WTC11 (cell line): ENCODE measurements around the gene OTULIN. TPM values are rescaled to one million over a fixed set of nuclear protein-coding genes. Genes with fewer than 3 reads are reported as not detected.

Source experiments
- ATAC-seq: fragments of 200-7000 bp; cut with Tn5 transposase; 2 replicates; pipeline ENCODE4 v1.10.0; 2021; ENCODE audit warnings: mild to moderate bottlenecking, moderate library complexity
- CTCF ChIA-PET: fragments of 300-600 bp; sonication (Branson Sonifier 250); formaldehyde crosslinking; loops from one replicate; lab custom pipeline; 2021; ENCODE audit warnings: antibody characterized with exemption; lab: Charles Lee
- POLR2A ChIA-PET: fragments of 350-600 bp; sonication (Branson Sonifier 250); formaldehyde crosslinking; loops from one replicate; lab custom pipeline; 2021; ENCODE audit warnings: antibody characterized with exemption; lab: Charles Lee
- DNase-seq: peaks from one replicate; pipeline ENCODE4 v3.0.0; 2021; ENCODE audit warnings: low spot score
- H3K27ac Mint-ChIP-seq: 2 replicates; pipeline ENCODE4 v1.8.0; 2021; ENCODE audit warnings: mixed read lengths
- H3K27me3 Mint-ChIP-seq: 2 replicates; pipeline ENCODE4 v1.8.0; 2021; ENCODE audit warnings: low read depth, mild to moderate bottlenecking, moderate library complexity, mixed read lengths
- H3K36me3 Mint-ChIP-seq: 2 replicates; pipeline ENCODE4 v1.8.0; 2021; ENCODE audit warnings: mixed read lengths
- H3K4me1 Mint-ChIP-seq: 2 replicates; pipeline ENCODE4 v1.8.0; 2022; ENCODE audit warnings: mixed read lengths
- H3K4me3 Mint-ChIP-seq: 2 replicates; pipeline ENCODE4 v1.8.0; 2021; ENCODE audit warnings: mild to moderate bottlenecking, moderate library complexity, mixed read lengths
- H3K9me3 Mint-ChIP-seq: 2 replicates; pipeline ENCODE4 v1.8.0; 2021; ENCODE audit warnings: mixed read lengths
- ATF3 ChIP-seq: sonication (generic); formaldehyde crosslinking; conservative IDR thresholded peaks from 2 replicates; pipeline ENCODE4 v1.8.1; 2022; ENCODE audit warnings: mild to moderate bottlenecking, missing genetic modification reagents
- E2F1 ChIP-seq: sonication (generic); formaldehyde crosslinking; IDR thresholded peaks from 2 replicates; pipeline ENCODE4 v1.8.0; 2022; ENCODE audit warnings: mild to moderate bottlenecking, missing genetic modification reagents
- E2F5 ChIP-seq: sonication (generic); formaldehyde crosslinking; IDR thresholded peaks from 2 replicates; pipeline ENCODE4 v1.8.1; 2022; ENCODE audit warnings: mild to moderate bottlenecking, moderate library complexity, missing genetic modification reagents
- ELF4 ChIP-seq: sonication (generic); formaldehyde crosslinking; IDR thresholded peaks from 2 replicates; pipeline ENCODE4 v1.8.1; 2022; ENCODE audit warnings: low read depth, mild to moderate bottlenecking, moderate library complexity, missing genetic modification reagents
- GRHL2 ChIP-seq: fragments of 250-450 bp; sonication (Bioruptor Pico); IDR thresholded peaks from 2 replicates; pipeline ENCODE4 v1.8.0; 2022; ENCODE audit warnings: mild to moderate bottlenecking, moderate library complexity; ENCODE audit not compliant: insufficient replicate concordance, severe bottlenecking
- GTF2I ChIP-seq: fragments of 250-450 bp; sonication (Bioruptor Pico); conservative IDR thresholded peaks from 2 replicates; pipeline ENCODE4 v1.4.0; 2021; ENCODE audit warnings: mild to moderate bottlenecking
- JAZF1 ChIP-seq: fragments of 250-450 bp; sonication (Bioruptor Pico); IDR thresholded peaks from 2 replicates; pipeline ENCODE4 v1.9.0; 2021; ENCODE audit warnings: moderate library complexity, mild to moderate bottlenecking, inconsistent platforms
- MYBL2 ChIP-seq: sonication (generic); formaldehyde crosslinking; IDR thresholded peaks from 2 replicates; pipeline ENCODE4 v1.8.1; 2023; ENCODE audit warnings: mild to moderate bottlenecking, moderate library complexity, missing genetic modification reagents
- NR2C2 ChIP-seq: sonication (generic); formaldehyde crosslinking; IDR thresholded peaks from 2 replicates; pipeline ENCODE4 v1.8.0; 2022; ENCODE audit warnings: mild to moderate bottlenecking, missing genetic modification reagents
- SMAD4 ChIP-seq: sonication (generic); formaldehyde crosslinking; IDR thresholded peaks from 2 replicates; pipeline ENCODE4 v1.8.0; 2022; ENCODE audit warnings: mild to moderate bottlenecking, missing genetic modification reagents
- SOX15 ChIP-seq: fragments of 250-450 bp; sonication (Bioruptor Pico); IDR thresholded peaks from 2 replicates; pipeline ENCODE4 v1.9.0; 2021; ENCODE audit warnings: mild to moderate bottlenecking
- TCF7 ChIP-seq: sonication (generic); formaldehyde crosslinking; IDR thresholded peaks from 2 replicates; pipeline ENCODE4 v1.8.0; 2022; ENCODE audit warnings: mild to moderate bottlenecking, low read depth, missing genetic modification reagents, moderate library complexity
- TP53 ChIP-seq: sonication (generic); formaldehyde crosslinking; IDR thresholded peaks from 2 replicates; pipeline ENCODE4 v1.8.1; 2023; ENCODE audit warnings: mild to moderate bottlenecking, missing genetic modification reagents
- ZBTB21 ChIP-seq: sonication (generic); formaldehyde crosslinking; IDR thresholded peaks from 2 replicates; pipeline ENCODE4 v1.8.1; 2023; ENCODE audit warnings: mild to moderate bottlenecking, missing genetic modification reagents, borderline replicate concordance
- ZBTB43 ChIP-seq: sonication (generic); formaldehyde crosslinking; IDR thresholded peaks from 2 replicates; pipeline ENCODE4 v1.8.1; 2023; ENCODE audit warnings: mild to moderate bottlenecking, missing genetic modification reagents
- ZNF263 ChIP-seq: sonication (generic); formaldehyde crosslinking; IDR thresholded peaks from 2 replicates; pipeline ENCODE4 v1.8.1; 2022; ENCODE audit warnings: low read depth, mild to moderate bottlenecking, moderate library complexity, missing genetic modification reagents
- ZNF416 ChIP-seq: fragments of 250-450 bp; sonication (Bioruptor Pico); IDR thresholded peaks from 2 replicates; pipeline ENCODE4 v1.9.0; 2021; ENCODE audit warnings: mild to moderate bottlenecking, inconsistent platforms
- total RNA-seq: library from RNA; stranded (reverse); gene quantifications from 3 replicates; pipeline ENCODE4 v1.2.3, GENCODE V29; 2021
- TF ChIP-seq, protein P1 (sequence below): sonication (generic); formaldehyde crosslinking; IDR thresholded peaks from 2 replicates; pipeline ENCODE4 v1.8.1; 2023; ENCODE audit warnings: mild to moderate bottlenecking, moderate library complexity, missing genetic modification reagents
- TF ChIP-seq, protein P2 (sequence below): fragments of 250-450 bp; sonication (Bioruptor Pico); IDR thresholded peaks from 2 replicates; pipeline ENCODE4 v1.9.0; 2021; ENCODE audit warnings: moderate library complexity, mild to moderate bottlenecking, inconsistent platforms, borderline replicate concordance

Gene OTULIN
- total RNA-seq, 1 experiment from 2014 or later: 25.0 TPM

DNA sequence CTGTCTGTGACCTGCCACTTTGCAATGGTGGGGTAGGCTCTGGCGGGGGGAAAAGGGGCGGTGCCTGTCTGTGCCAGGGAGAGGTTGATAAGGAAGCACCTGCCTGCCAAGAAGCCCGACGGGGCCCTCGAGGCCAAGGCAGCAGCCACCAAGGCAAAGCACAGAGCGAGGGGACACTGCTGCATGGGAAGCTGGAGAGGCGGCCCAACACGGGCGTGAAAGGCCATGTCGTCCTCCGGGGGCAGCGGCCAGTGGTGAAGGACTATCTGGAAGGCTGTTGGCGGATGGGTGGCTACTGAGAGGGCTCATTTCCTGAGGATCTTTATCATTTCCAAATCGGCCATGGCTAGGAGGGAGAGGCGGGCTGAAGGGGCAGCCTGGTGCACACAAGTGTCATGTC, 66.4 kb downstream of the OTULIN start:
- no peaks in the 10 kb centered on the region for H3K36me3 Mint-ChIP-seq
- POLR2A ChIA-PET: no interaction called here
- no peak overlapping the region for H3K4me3 Mint-ChIP-seq
- DNase-seq (no peak), ATAC-seq (no peak)
- H3K9me3 Mint-ChIP-seq: no peaks in the 10 kb centered on the region
- TF ChIP-seq ZNF416 (no peak), SMAD4 (CRISPR knock-in tag) (no peak), MYBL2 (no peak), NR2C2 (no peak), TCF7 (CRISPR knock-in tag) (no peak), GTF2I (CRISPR knock-in tag) (no peak), ZNF263 (no peak), TP53 (CRISPR knock-in tag) (no peak), SOX15 (CRISPR knock-in tag) (no peak), ATF3 (no peak), ZBTB21 (CRISPR knock-in tag) (no peak)
- TF ChIP-seq, protein P1, sequence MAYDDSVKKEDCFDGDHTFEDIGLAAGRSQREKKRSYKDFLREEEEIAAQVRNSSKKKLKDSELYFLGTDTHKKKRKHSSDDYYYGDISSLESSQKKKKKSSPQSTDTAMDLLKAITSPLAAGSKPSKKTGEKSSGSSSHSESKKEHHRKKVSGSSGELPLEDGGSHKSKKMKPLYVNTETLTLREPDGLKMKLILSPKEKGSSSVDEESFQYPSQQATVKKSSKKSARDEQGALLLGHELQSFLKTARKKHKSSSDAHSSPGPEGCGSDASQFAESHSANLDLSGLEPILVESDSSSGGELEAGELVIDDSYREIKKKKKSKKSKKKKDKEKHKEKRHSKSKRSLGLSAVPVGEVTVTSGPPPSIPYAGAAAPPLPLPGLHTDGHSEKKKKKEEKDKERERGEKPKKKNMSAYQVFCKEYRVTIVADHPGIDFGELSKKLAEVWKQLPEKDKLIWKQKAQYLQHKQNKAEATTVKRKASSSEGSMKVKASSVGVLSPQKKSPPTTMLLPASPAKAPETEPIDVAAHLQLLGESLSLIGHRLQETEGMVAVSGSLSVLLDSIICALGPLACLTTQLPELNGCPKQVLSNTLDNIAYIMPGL (CRISPR knock-in tag): no peak
- CTCF ChIA-PET: interaction anchor here (0.6 kb wide), 1 partner anchor 138 kb away, joined by 4 read pairs; no protein-coding TSS in a partner anchor
- H3K4me1 Mint-ChIP-seq: peaks cover 34% of the 10 kb centered on the region
- H3K27ac Mint-ChIP-seq: no peak overlapping the region
- H3K27me3 Mint-ChIP-seq: no peaks in the 10 kb centered on the region; the same call in 1 of the 2 replicates

- DNase-seq (no peak), ATAC-seq (no peak)
- peaks cover 18% of the 10 kb centered on the region for H3K4me1 Mint-ChIP-seq
- H3K27ac Mint-ChIP-seq: no peak overlapping the region
- ChIA-PET POLR2A (no interaction called here), CTCF (interaction anchor here (0.6 kb wide), 1 partner anchor 96 kb away, joined by 3 read pairs; no protein-coding TSS in a partner anchor)
- no peaks in the 10 kb centered on the region; the same call in 1 of the 2 replicates for H3K27me3 Mint-ChIP-seq
- TF ChIP-seq ELF4 (CRISPR knock-in tag): no peak
- TF ChIP-seq GRHL2 (CRISPR knock-in tag): no peak
- TF ChIP-seq, protein P2, sequence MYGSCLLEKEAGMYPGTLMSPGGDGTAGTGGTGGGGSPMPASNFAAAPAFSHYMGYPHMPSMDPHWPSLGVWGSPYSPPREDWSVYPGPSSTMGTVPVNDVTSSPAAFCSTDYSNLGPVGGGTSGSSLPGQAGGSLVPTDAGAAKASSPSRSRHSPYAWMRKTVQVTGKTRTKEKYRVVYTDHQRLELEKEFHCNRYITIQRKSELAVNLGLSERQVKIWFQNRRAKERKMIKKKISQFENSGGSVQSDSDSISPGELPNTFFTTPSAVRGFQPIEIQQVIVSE (CRISPR knock-in tag): no peak
- TF ChIP-seq MYBL2: no peak
- TF ChIP-seq ZNF263: no peak
- TF ChIP-seq TCF7 (CRISPR knock-in tag): no peak
- TF ChIP-seq SOX15 (CRISPR knock-in tag): no peak
- no peak for TF ChIP-seq JAZF1 (CRISPR knock-in tag)
- no peak for TF ChIP-seq E2F5 (CRISPR knock-in tag)
- TF ChIP-seq E2F1: no peak
- no peak for TF ChIP-seq ZBTB43 (CRISPR knock-in tag)
- TF ChIP-seq GTF2I (CRISPR knock-in tag): no peak
- no peak overlapping the region for H3K4me3 Mint-ChIP-seq
- no peaks in the 10 kb centered on the region for H3K36me3 Mint-ChIP-seq
- H3K9me3 Mint-ChIP-seq: no peaks in the 10 kb centered on the region
Observed at GRCh38 chr5:14732991-14733390, 68.5 kb downstream of the OTULIN start.
